WTC11 (cell line): ENCODE results near the gene ABCD2.

ENCODE experiments used
- ELF4 ChIP-seq: sonication (generic); formaldehyde crosslinking; IDR thresholded peaks from 2 replicates; pipeline ENCODE4 v1.8.1; 2022; ENCODE audit warnings: low read depth, mild to moderate bottlenecking, moderate library complexity, missing genetic modification reagents
- SP1 ChIP-seq: sonication (generic); formaldehyde crosslinking; conservative IDR thresholded peaks from 2 replicates; pipeline ENCODE4 v1.8.1; 2022; ENCODE audit warnings: missing genetic modification reagents
- ZNF121 ChIP-seq: sonication (generic); formaldehyde crosslinking; IDR thresholded peaks from 2 replicates; pipeline ENCODE4 v1.8.0; 2023; ENCODE audit warnings: missing genetic modification reagents
- ZNF263 ChIP-seq: sonication (generic); formaldehyde crosslinking; IDR thresholded peaks from 2 replicates; pipeline ENCODE4 v1.8.1; 2022; ENCODE audit warnings: low read depth, mild to moderate bottlenecking, moderate library complexity, missing genetic modification reagents
- TF ChIP-seq, protein P1 (sequence below): sonication (generic); formaldehyde crosslinking; conservative IDR thresholded peaks from 2 replicates; pipeline ENCODE4 v1.8.1; 2022; ENCODE audit warnings: mild to moderate bottlenecking, missing genetic modification reagents

DNA sequence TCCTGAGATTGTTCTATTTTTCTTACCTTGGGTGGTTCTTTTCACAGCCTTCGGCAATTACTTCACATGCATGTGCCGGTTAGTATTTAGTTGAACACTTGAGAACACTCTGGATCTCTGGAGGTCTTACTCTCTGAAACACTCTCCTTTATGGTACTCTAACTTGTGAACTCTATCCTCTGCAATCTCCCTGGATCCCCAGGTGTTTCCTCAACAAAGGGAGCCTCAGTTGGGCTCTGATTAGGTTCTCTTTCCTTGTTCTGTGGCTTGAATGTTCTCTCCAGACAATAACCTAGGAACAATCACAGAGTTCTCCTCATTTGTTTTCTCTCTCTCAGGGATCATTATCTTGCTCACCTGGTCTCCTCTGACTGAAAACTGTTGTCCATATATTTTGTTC lies 40.5 kb upstream of the ABCD2 start:
- TF ChIP-seq SP1 (CRISPR knock-in tag) (no peak), ELF4 (no peak), ZNF263 (CRISPR knock-in tag) (no peak), ZNF121 (CRISPR knock-in tag) (no peak)
- TF ChIP-seq, protein P1, sequence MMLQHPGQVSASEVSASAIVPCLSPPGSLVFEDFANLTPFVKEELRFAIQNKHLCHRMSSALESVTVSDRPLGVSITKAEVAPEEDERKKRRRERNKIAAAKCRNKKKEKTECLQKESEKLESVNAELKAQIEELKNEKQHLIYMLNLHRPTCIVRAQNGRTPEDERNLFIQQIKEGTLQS: no peak
